H1 (cell line): ENCODE results near the gene OR2M4. TPM values are rescaled to one million over a fixed set of nuclear protein-coding genes. Genes with fewer than 3 reads are reported as not detected.

Experiments
- CTCF ChIA-PET: fragments of 300-600 bp; sonication (Branson Sonifier 250); formaldehyde crosslinking; loops from one replicate; lab custom pipeline; 2021; ENCODE audit not compliant: partially characterized antibody; lab: Charles Lee
- POLR2A ChIA-PET: fragments of 300-600 bp; sonication (Branson Sonifier 250); formaldehyde crosslinking; loops from one replicate; lab custom pipeline; 2021; ENCODE audit warnings: inconsistent platforms; ENCODE audit not compliant: partially characterized antibody; lab: Charles Lee
- DNase-seq, 2 experiments: peaks; one replicate each; pipeline versions ENCODE4 v3.0.0 to v3.0.0-alpha.2; 2010 to 2022; ENCODE audit warnings: low spot score in 2 of 2, low read depth in 1 of 2, mixed read lengths in 1 of 2
- FAIRE-seq: peaks from 2 replicates; lab custom pipeline; 2011; peaks lifted over from hg19 to GRCh38; lab: Jason Lieb, UNC
- H2AFZ ChIP-seq: 2 replicates; pipeline ENCODE4 v1.8.1; 2012; ENCODE audit warnings: low read length, inconsistent platforms
- H2AK5ac ChIP-seq: 2 replicates; pipeline ENCODE4 v1.6.1; 2013; ENCODE audit warnings: low read depth, low read length
- H2BK120ac ChIP-seq: replicated peaks from 2 replicates; pipeline ENCODE3; 2013; ENCODE audit warnings: low read depth, low read length, inconsistent platforms
- H2BK12ac ChIP-seq: 2 replicates; pipeline ENCODE4 v1.6.1; 2013; ENCODE audit warnings: low read depth, low read length
- H2BK15ac ChIP-seq: 2 replicates; pipeline ENCODE4 v1.6.1; 2013; ENCODE audit warnings: low read length
- H2BK20ac ChIP-seq: 2 replicates; pipeline ENCODE4 v1.6.1; 2013; ENCODE audit warnings: low read length
- H2BK5ac ChIP-seq: 2 replicates; pipeline ENCODE4 v1.6.1; 2013; ENCODE audit warnings: low read depth, low read length
- H3K14ac ChIP-seq: 2 replicates; pipeline ENCODE4 v1.6.1; 2013; ENCODE audit warnings: inconsistent platforms; ENCODE audit not compliant: insufficient read length
- H3K18ac ChIP-seq: 2 replicates; pipeline ENCODE4 v1.6.1; 2013; ENCODE audit warnings: low read length; ENCODE audit errors: extremely low read depth
- H3K23ac ChIP-seq: 2 replicates; pipeline ENCODE4 v1.6.1; 2013; ENCODE audit warnings: inconsistent platforms; ENCODE audit not compliant: insufficient read length
- H3K23me2 ChIP-seq: 2 replicates; pipeline ENCODE4 v1.6.1; 2013; ENCODE audit warnings: low read depth, low read length
- H3K27ac ChIP-seq: 2 replicates; pipeline ENCODE4 v1.6.1; 2011; ENCODE audit warnings: low read depth, low read length, inconsistent platforms
- H3K27me3 ChIP-seq, 4 experiments: replicated peaks in 1 of 4; 1 replicate in 1 of 4; 2 replicates in 3 of 4; pipeline versions ENCODE4 v1.6.1 to v1.8.1; 2011 to 2013; ENCODE audit warnings: low read length in 3 of 4, mild to moderate bottlenecking in 3 of 4, inconsistent platforms in 2 of 4, mixed read lengths in 2 of 4, moderate library complexity in 1 of 4; ENCODE audit not compliant: control insufficient read depth in 3 of 4, insufficient read depth in 3 of 4; ENCODE audit errors: extremely low read depth in 1 of 4
- H3K36me3 ChIP-seq, 4 experiments: 2 replicates each; pipeline versions ENCODE4 v1.6.1 to v1.8.1; 2011 to 2013; ENCODE audit warnings: mild to moderate bottlenecking in 4 of 4, low read length in 3 of 4, moderate library complexity in 2 of 4, control low read depth in 1 of 4, inconsistent platforms in 1 of 4; ENCODE audit not compliant: insufficient read depth in 4 of 4, control insufficient read depth in 2 of 4
- H3K4ac ChIP-seq: replicated peaks from 2 replicates; pipeline ENCODE3; 2013; ENCODE audit warnings: low read length, low read depth, mixed read lengths, inconsistent platforms; ENCODE audit not compliant: insufficient read length
- H3K4me1 ChIP-seq, 4 experiments: replicated peaks in 1 of 4; 1 replicate in 1 of 4; 2 replicates in 3 of 4; pipeline versions ENCODE4 v1.6.1 to v1.8.1; 2011 to 2013; ENCODE audit warnings: low read length in 3 of 4, inconsistent platforms in 2 of 4, mixed read lengths in 1 of 4; ENCODE audit not compliant: insufficient read depth in 4 of 4, control insufficient read depth in 3 of 4
- H3K4me2 ChIP-seq, 2 experiments: 2 replicates each; pipeline versions ENCODE4 v1.6.1 to v1.8.1; 2011 to 2013; ENCODE audit warnings: low read depth in 2 of 2, low read length in 2 of 2, control low read depth in 1 of 2, inconsistent platforms in 1 of 2, mild to moderate bottlenecking in 1 of 2; ENCODE audit not compliant: insufficient read depth in 1 of 2
- H3K4me3 ChIP-seq, 4 experiments: fragments of 200-600, 300-600 bp in 1 of 4; sonication (generic), shearing (Covaris generic), sonication (Bioruptor Twin) in 1 of 4; 2 replicates each; pipeline versions ENCODE4 v1.5.1 to v1.8.1; 2011 to 2016; ENCODE audit warnings: low read length in 4 of 4, low read depth in 3 of 4, control low read depth in 2 of 4, inconsistent platforms in 2 of 4, mild to moderate bottlenecking in 2 of 4, mixed read lengths in 1 of 4, moderate library complexity in 1 of 4; ENCODE audit not compliant: insufficient read depth in 2 of 4; ENCODE audit errors: extremely low read depth in 1 of 4
- H3K56ac ChIP-seq: replicated peaks from 2 replicates; pipeline ENCODE3; 2013; ENCODE audit warnings: low read depth, mild to moderate bottlenecking, mixed read lengths, low read length, inconsistent platforms; ENCODE audit not compliant: insufficient read length
- H3K79me1 ChIP-seq: 2 replicates; pipeline ENCODE4 v1.6.1; 2013; ENCODE audit warnings: low read depth, low read length, control low read depth
- H3K79me2 ChIP-seq, 2 experiments: 2 replicates each; pipeline versions ENCODE4 v1.6.1 to v1.8.1; 2012 to 2013; ENCODE audit warnings: low read length in 2 of 2, mild to moderate bottlenecking in 2 of 2, inconsistent platforms in 1 of 2; ENCODE audit not compliant: insufficient read depth in 2 of 2, control insufficient read depth in 1 of 2
- H3K9ac ChIP-seq, 4 experiments: replicated peaks in 1 of 4; 1 replicate in 1 of 4; 2 replicates in 3 of 4; pipeline versions ENCODE4 v1.6.1 to v1.8.1; 2011 to 2013; ENCODE audit warnings: low read depth in 3 of 4, low read length in 3 of 4, control low read depth in 2 of 4, mild to moderate bottlenecking in 2 of 4, moderate library complexity in 2 of 4, inconsistent platforms in 1 of 4; ENCODE audit errors: extremely low read depth in 1 of 4
- H3K9me3 ChIP-seq, 2 experiments: 2 replicates each; pipeline versions ENCODE4 v1.6.1 to v1.8.1; 2012 to 2013; ENCODE audit warnings: mild to moderate bottlenecking in 2 of 2, moderate library complexity in 2 of 2, control low read depth in 1 of 2, inconsistent platforms in 1 of 2, low read depth in 1 of 2, low read length in 1 of 2, mixed read lengths in 1 of 2; ENCODE audit not compliant: insufficient read depth in 2 of 2
- H4K20me1 ChIP-seq, 2 experiments: replicated peaks in 1 of 2; 2 replicates each; pipeline versions ENCODE3 to v1.8.1; 2011 to 2013; ENCODE audit warnings: inconsistent platforms in 2 of 2, low read length in 2 of 2, mild to moderate bottlenecking in 1 of 2; ENCODE audit not compliant: insufficient read depth in 2 of 2, control insufficient read depth in 1 of 2
- H4K5ac ChIP-seq: 2 replicates; pipeline ENCODE4 v1.6.1; 2013; ENCODE audit warnings: low read length, low read depth, mixed read lengths, inconsistent platforms; ENCODE audit not compliant: insufficient read length
- H4K8ac ChIP-seq: 2 replicates; pipeline ENCODE4 v1.8.0; 2013; ENCODE audit warnings: mild to moderate bottlenecking, moderate library complexity, low read length, inconsistent platforms; ENCODE audit not compliant: insufficient read depth; ENCODE audit errors: extremely low read depth
- H4K91ac ChIP-seq: replicated peaks from 2 replicates; pipeline ENCODE3; 2013; ENCODE audit warnings: low read length, mixed read lengths, inconsistent platforms; ENCODE audit not compliant: insufficient read length
- WGBS, 2 experiments: shearing (Covaris generic) in 1 of 2; methylation state at CpG; one replicate each; pipeline versions ENCODE4 v1.1.6 to v1.1.7; 2013 to 2015; ENCODE audit warnings: low lambda C conversion rate in 2 of 2, mixed read lengths in 2 of 2, inconsistent platforms in 1 of 2, low coverage in 1 of 2, missing lambda C conversion rate in 1 of 2; ENCODE audit not compliant: insufficient replicate concordance in 2 of 2, insufficient coverage in 1 of 2, insufficient read length in 1 of 2; ENCODE audit errors: extremely low coverage in 1 of 2, missing lambda C conversion rate in 1 of 2; 5-methylcytosine and 5-hydroxymethylcytosine counted together
- polyA plus RNA-seq, 7 experiments: library from polyadenylated mRNA; depleted of rRNA in 3 of 7; stranded (reverse) in 5 of 7; unstranded in 2 of 7; fragments of >200 nt in 5 of 7; fragments of 200-250 nt in 2 of 7; gene quantifications; 1 replicate in 5 of 7; 2 replicates in 1 of 7; 4 replicates in 1 of 7; pipeline versions ENCODE4 v1.2.1 to v1.2.3, GENCODE V29; 2011 to 2013; ENCODE audit warnings: missing spikeins in 2 of 7, mixed read lengths in 2 of 7
- total RNA-seq: library from RNA; stranded (reverse); fragmentation: NEBNext Ultra II Directional; extraction: Animal tissue kit (Norgen Biotek cat#: 25700); gene quantifications from 2 replicates; pipeline ENCODE4 v1.2.1, GENCODE V29; 2021
- TF ChIP-seq, protein P1 (sequence below): IDR thresholded peaks from 2 replicates; pipeline ENCODE4 v1.6.1; 2012; ENCODE audit warnings: inconsistent platforms

Gene OR2M4
- total and polyA plus RNA-seq, 2 of the 8 experiments (the other 6 are each of a cell fraction or from before 2014, with no cell fraction given): not detected

- no peak within 1 kb of the TSS for H4K5ac ChIP-seq
- H3K23ac ChIP-seq: no peak within 1 kb of the TSS
- TF ChIP-seq, protein P1, sequence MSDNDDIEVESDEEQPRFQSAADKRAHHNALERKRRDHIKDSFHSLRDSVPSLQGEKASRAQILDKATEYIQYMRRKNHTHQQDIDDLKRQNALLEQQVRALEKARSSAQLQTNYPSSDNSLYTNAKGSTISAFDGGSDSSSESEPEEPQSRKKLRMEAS: no peak
- H2AK5ac ChIP-seq: no peak within 1 kb of the TSS
- H3K4me1 ChIP-seq: no peaks in the 10 kb centered on the region
- 40% methylated on average over 1 of the region's 1 CpG; no CpG with 5 or more reads in 1 of the 2 experiments for WGBS, 2 experiments
- no peak within 1 kb of the TSS for H3K4me2 ChIP-seq
- H2BK12ac ChIP-seq: no peak within 1 kb of the TSS
- no peak within 1 kb of the TSS for H2BK120ac ChIP-seq
- H2AFZ ChIP-seq: no peak within 1 kb of the TSS
- POLR2A ChIA-PET: no interaction called here
- no peaks in the 10 kb centered on the region for H4K20me1 ChIP-seq
- H4K8ac ChIP-seq: no peak within 1 kb of the TSS
- no peak for DNase-seq
- no peak within 1 kb of the TSS for H3K56ac ChIP-seq
- no peak within 1 kb of the TSS for H3K18ac ChIP-seq
- H2BK5ac ChIP-seq: no peak within 1 kb of the TSS
- no peak within 1 kb of the TSS for H3K9ac ChIP-seq
- peaks cover 58 to 61% of the 10 kb centered on the region in 2 experiments for H3K9me3 ChIP-seq
- H3K4ac ChIP-seq: no peak within 1 kb of the TSS
- H3K4me3 ChIP-seq: no peak within 1 kb of the TSS
- H3K27ac ChIP-seq: no peak within 1 kb of the TSS
- H3K27me3 ChIP-seq: no peaks in the 10 kb centered on the region
- no peak within 1 kb of the TSS for H2BK15ac ChIP-seq
- H3K79me1 ChIP-seq: no peaks in the 10 kb centered on the region
- no peak within 1 kb of the TSS for H2BK20ac ChIP-seq
- FAIRE-seq: no peak
- H4K91ac ChIP-seq: no peak within 1 kb of the TSS
- CTCF ChIA-PET: no interaction called here
- H3K79me2 ChIP-seq: no peaks in the 10 kb centered on the region
- H3K14ac ChIP-seq: no peak within 1 kb of the TSS
- no peaks in the 10 kb centered on the region for H3K23me2 ChIP-seq
- no peaks in the 10 kb centered on the region for H3K36me3 ChIP-seq
Observed at GRCh38 chr1:248277876-248278275, 46.7 kb downstream of the OR2M4 start, which contains the start of gene OR2T33. TSS of gene OR2T33 (minus strand) at chr1:248277976. CDS start at chr1:248273814, 4,162 bp downstream.
